HEK293T (cell line): ENCODE measurements around the gene C6.

ENCODE experiments used
- BHLHE40 ChIP-seq: fragments of 450-650 bp; IDR thresholded peaks from 2 replicates; pipeline ENCODE4 v1.6.1; 2016; ENCODE audit warnings: mild to moderate bottlenecking, moderate library complexity, borderline replicate concordance
- CTBP1 ChIP-seq: fragments of 450-650 bp; IDR thresholded peaks from 2 replicates; pipeline ENCODE4 v1.6.1; 2016; ENCODE audit warnings: borderline replicate concordance
- ELF4 ChIP-seq: fragments of 450-650 bp; IDR thresholded peaks from 2 replicates; pipeline ENCODE4 v1.6.1; 2017; ENCODE audit warnings: antibody characterized with exemption
- FOXA1 ChIP-seq: fragments of 450-650 bp; IDR thresholded peaks from 2 replicates; pipeline ENCODE4 v1.6.1; 2016; ENCODE audit warnings: mild to moderate bottlenecking
- FOXK2 ChIP-seq: fragments of 450-650 bp; IDR thresholded peaks from 2 replicates; pipeline ENCODE4 v1.6.1; 2016; ENCODE audit warnings: mild to moderate bottlenecking
- FOXM1 ChIP-seq: fragments of 450-650 bp; IDR thresholded peaks from 2 replicates; pipeline ENCODE4 v1.6.1; 2017; ENCODE audit warnings: mild to moderate bottlenecking, borderline replicate concordance
- HDGF ChIP-seq: fragments of 450-650 bp; IDR thresholded peaks from 2 replicates; pipeline ENCODE4 v1.6.1; 2017; ENCODE audit warnings: antibody characterized with exemption, borderline replicate concordance
- LEF1 ChIP-seq: fragments of 450-650 bp; IDR thresholded peaks from 2 replicates; pipeline ENCODE4 v1.6.1; 2017; ENCODE audit warnings: mild to moderate bottlenecking, borderline replicate concordance
- NFRKB ChIP-seq: fragments of 450-650 bp; IDR thresholded peaks from 2 replicates; pipeline ENCODE4 v1.6.1; 2016; ENCODE audit warnings: mild to moderate bottlenecking, moderate library complexity
- SP1 ChIP-seq: fragments of 450-650 bp; IDR thresholded peaks from 2 replicates; pipeline ENCODE4 v1.6.1; 2017
- SUZ12 ChIP-seq: fragments of 450-650 bp; IDR thresholded peaks from 2 replicates; pipeline ENCODE4 v1.6.1; 2016; ENCODE audit warnings: mild to moderate bottlenecking
- TARDBP ChIP-seq: fragments of 450-650 bp; IDR thresholded peaks from 2 replicates; pipeline ENCODE4 v1.6.1; 2016
- ZNF384 ChIP-seq: fragments of 450-650 bp; IDR thresholded peaks from 2 replicates; pipeline ENCODE4 v1.6.1; 2016
- TF ChIP-seq, protein P1 (sequence below): fragments of 450-650 bp; IDR thresholded peaks from 2 replicates; pipeline ENCODE4 v1.6.1; 2016

- TF ChIP-seq SUZ12 (no peak), FOXM1 (no peak), CTBP1 (no peak), HDGF (no peak), BHLHE40 (no peak), FOXA1 (no peak), NFRKB (no peak), SP1 (no peak), LEF1 (no peak), ELF4 (no peak), FOXK2 (no peak), TARDBP (no peak), ZNF384 (no peak)
- TF ChIP-seq, protein P1, sequence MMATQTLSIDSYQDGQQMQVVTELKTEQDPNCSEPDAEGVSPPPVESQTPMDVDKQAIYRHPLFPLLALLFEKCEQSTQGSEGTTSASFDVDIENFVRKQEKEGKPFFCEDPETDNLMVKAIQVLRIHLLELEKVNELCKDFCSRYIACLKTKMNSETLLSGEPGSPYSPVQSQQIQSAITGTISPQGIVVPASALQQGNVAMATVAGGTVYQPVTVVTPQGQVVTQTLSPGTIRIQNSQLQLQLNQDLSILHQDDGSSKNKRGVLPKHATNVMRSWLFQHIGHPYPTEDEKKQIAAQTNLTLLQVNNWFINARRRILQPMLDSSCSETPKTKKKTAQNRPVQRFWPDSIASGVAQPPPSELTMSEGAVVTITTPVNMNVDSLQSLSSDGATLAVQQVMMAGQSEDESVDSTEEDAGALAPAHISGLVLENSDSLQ = no peak
Observed at GRCh38 chr5:41186143-41186542, 27.2 kb downstream of the C6 start.
